PFSK-1 (cell line): ENCODE results near the gene CRB1.

Experiments
- POLR2AphosphoS5 ChIP-seq: IDR thresholded peaks from 2 replicates; pipeline ENCODE4 v1.6.1; 2012; ENCODE audit warnings: low read depth, mild to moderate bottlenecking, control low read depth, low read length, moderate library complexity
- SIN3A ChIP-seq: IDR thresholded peaks from 2 replicates; pipeline ENCODE4 v1.6.1; 2012; ENCODE audit warnings: mild to moderate bottlenecking, low read length, moderate library complexity, borderline replicate concordance; ENCODE audit not compliant: insufficient read depth
- TAF1 ChIP-seq: IDR thresholded peaks from 2 replicates; pipeline ENCODE4 v1.6.1; 2012; ENCODE audit warnings: low read length, control low read depth, borderline replicate concordance; ENCODE audit not compliant: insufficient read depth
- TF ChIP-seq, protein P1 (sequence below), 2 experiments: IDR thresholded peaks; 2 replicates each; pipeline versions ENCODE4 v1.6.1 to v1.8.0; 2011 to 2012; ENCODE audit warnings: low read depth in 2 of 2, low read length in 2 of 2, control low read depth in 1 of 2, inconsistent platforms in 1 of 2, mild to moderate bottlenecking in 1 of 2, moderate library complexity in 1 of 2; ENCODE audit not compliant: insufficient read depth in 1 of 2

DNA sequence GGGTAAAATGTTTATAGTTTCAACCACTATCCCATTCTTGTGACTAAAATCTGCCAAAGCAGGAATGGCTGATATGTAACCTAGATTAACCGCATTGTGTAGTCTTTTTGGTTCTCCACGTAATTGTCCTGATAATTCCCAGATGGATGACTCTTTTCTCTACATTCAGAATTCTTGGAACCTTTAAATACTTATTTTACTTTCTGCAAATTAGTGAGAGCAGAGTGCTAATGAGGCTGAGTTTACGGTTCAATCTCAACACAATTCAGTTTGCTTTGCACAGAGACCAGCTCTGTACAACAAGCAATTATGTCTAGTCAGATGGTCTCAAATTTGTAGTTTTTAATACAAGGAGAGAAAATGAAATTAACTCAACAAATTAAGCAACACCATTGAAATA is 9.1 kb downstream of the CRB1 start:
- TF ChIP-seq POLR2AphosphoS5 (no peak), TAF1 (no peak), SIN3A (no peak)
- TF ChIP-seq, protein P1, sequence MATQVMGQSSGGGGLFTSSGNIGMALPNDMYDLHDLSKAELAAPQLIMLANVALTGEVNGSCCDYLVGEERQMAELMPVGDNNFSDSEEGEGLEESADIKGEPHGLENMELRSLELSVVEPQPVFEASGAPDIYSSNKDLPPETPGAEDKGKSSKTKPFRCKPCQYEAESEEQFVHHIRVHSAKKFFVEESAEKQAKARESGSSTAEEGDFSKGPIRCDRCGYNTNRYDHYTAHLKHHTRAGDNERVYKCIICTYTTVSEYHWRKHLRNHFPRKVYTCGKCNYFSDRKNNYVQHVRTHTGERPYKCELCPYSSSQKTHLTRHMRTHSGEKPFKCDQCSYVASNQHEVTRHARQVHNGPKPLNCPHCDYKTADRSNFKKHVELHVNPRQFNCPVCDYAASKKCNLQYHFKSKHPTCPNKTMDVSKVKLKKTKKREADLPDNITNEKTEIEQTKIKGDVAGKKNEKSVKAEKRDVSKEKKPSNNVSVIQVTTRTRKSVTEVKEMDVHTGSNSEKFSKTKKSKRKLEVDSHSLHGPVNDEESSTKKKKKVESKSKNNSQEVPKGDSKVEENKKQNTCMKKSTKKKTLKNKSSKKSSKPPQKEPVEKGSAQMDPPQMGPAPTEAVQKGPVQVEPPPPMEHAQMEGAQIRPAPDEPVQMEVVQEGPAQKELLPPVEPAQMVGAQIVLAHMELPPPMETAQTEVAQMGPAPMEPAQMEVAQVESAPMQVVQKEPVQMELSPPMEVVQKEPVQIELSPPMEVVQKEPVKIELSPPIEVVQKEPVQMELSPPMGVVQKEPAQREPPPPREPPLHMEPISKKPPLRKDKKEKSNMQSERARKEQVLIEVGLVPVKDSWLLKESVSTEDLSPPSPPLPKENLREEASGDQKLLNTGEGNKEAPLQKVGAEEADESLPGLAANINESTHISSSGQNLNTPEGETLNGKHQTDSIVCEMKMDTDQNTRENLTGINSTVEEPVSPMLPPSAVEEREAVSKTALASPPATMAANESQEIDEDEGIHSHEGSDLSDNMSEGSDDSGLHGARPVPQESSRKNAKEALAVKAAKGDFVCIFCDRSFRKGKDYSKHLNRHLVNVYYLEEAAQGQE (IDR thresholded peaks at IDR 0.05; ENCODE audit: insufficient read depth in 1 of 2, low read depth in 2 of 2, low read length in 2 of 2): no peak
